ENCODE results near the gene DMBX1.

GRCh38 chr1:46487818-46488218 is 1.8 kb upstream of the DMBX1 start:
- TF ChIP-seq RXRA (IDR thresholded peaks at IDR 0.05) (no peak), ZBTB33 (IDR thresholded peaks at IDR 0.05) (no peak), CTCF (IDR thresholded peaks at IDR 0.05; ENCODE audit: low read depth, low read length, missing input control) (no peak), SP1 (IDR thresholded peaks at IDR 0.05) (no peak), RAD21 (IDR thresholded peaks at IDR 0.05) (no peak), GABPA (IDR thresholded peaks at IDR 0.05 in 1 of 2, conservative IDR thresholded peaks at IDR 0.05 in 1 of 2) (no peak), FOXA2 (IDR thresholded peaks at IDR 0.05) (no peak), TAF1 (conservative IDR thresholded peaks at IDR 0.05) (no peak), MAX (IDR thresholded peaks at IDR 0.05) (no peak), REST (IDR thresholded peaks at IDR 0.05) (no peak), NR2F2 (IDR thresholded peaks at IDR 0.05) (no peak), YY1 (IDR thresholded peaks at IDR 0.05) (no peak), JUND (IDR thresholded peaks at IDR 0.05) (no peak), FOXA1 (IDR thresholded peaks at IDR 0.05) (no peak)
